Skin of body (tissue), 2 donors: ENCODE measurements around the gene GAB1. TPM values are rescaled to one million over a fixed set of nuclear protein-coding genes. Genes with fewer than 3 reads are reported as not detected.

Experiments
- DNase-seq: peaks from one replicate; lab custom pipeline; 2025; lab: John Stamatoyannopoulos, UW
- total RNA-seq: library from RNA; depleted of rRNA; stranded (reverse); fragments of >200 nt; gene quantifications from one replicate; pipeline ENCODE4 v1.2.3, GENCODE V29; 2014

Gene GAB1
- total RNA-seq, 1 donor from 2014 or later: 51.5 TPM

- peak; percentile 72 for DNase-seq
Measured at GRCh38 chr4:143383005-143383574, 46.4 kb downstream of the GAB1 start.

- no peak for DNase-seq
Measured at GRCh38 chr4:143384381-143384994, 47.8 kb downstream of the GAB1 start.

GRCh38 chr4:143386812-143387211 lies 50.1 kb downstream of the GAB1 start:
- no peak for DNase-seq

- DNase-seq: no peak
Measured at GRCh38 chr4:143389579-143390195, 53.0 kb downstream of the GAB1 start.

GRCh38 chr4:143390764-143391163 lies 54.1 kb downstream of the GAB1 start:
- DNase-seq: no peak

- no peak for DNase-seq
Measured at GRCh38 chr4:143391261-143391660, 54.6 kb downstream of the GAB1 start.

- peak; percentile 87 for DNase-seq
Measured at GRCh38 chr4:143391895-143392294, 55.2 kb downstream of the GAB1 start.

- DNase-seq: no peak
Measured at GRCh38 chr4:143393195-143393594, 56.5 kb downstream of the GAB1 start.

- DNase-seq: no peak
Measured at GRCh38 chr4:143394739-143395453, 58.2 kb downstream of the GAB1 start.

GRCh38 chr4:143396695-143397094 lies 60.0 kb downstream of the GAB1 start:
- DNase-seq: no peak

- peak; percentile 42 for DNase-seq
Measured at GRCh38 chr4:143397335-143397734, 60.7 kb downstream of the GAB1 start.

GRCh38 chr4:143397887-143398286 lies 61.2 kb downstream of the GAB1 start:
- no peak for DNase-seq

GRCh38 chr4:143399113-143399949 lies 62.7 kb downstream of the GAB1 start:
- peak; percentile 19 for DNase-seq

GRCh38 chr4:143400082-143400481 lies 63.4 kb downstream of the GAB1 start:
- DNase-seq: no peak

GRCh38 chr4:143402776-143403552 lies 66.3 kb downstream of the GAB1 start:
- peak; percentile 83 for DNase-seq

GRCh38 chr4:143403553-143403820 lies 66.8 kb downstream of the GAB1 start:
- DNase-seq: peak; percentile 55

GRCh38 chr4:143404555-143404954 lies 67.9 kb downstream of the GAB1 start:
- no peak for DNase-seq

- no peak for DNase-seq
Measured at GRCh38 chr4:143405075-143405730, 68.5 kb downstream of the GAB1 start.

GRCh38 chr4:143406523-143406922 lies 69.8 kb downstream of the GAB1 start:
- no peak for DNase-seq

- no peak for DNase-seq
Measured at GRCh38 chr4:143407474-143407873, 70.8 kb downstream of the GAB1 start.
